ENCODE data around the gene PLOD3. TPM values are rescaled to one million over a fixed set of nuclear protein-coding genes. Genes with fewer than 3 reads are reported as not detected.
A peak's percentile ranks its signal among the peaks of the same experiment; 100 is the strongest.
"Not testable (repeated sequence)": the region's sequence is repeated elsewhere in the genome, so short reads cannot be mapped to it uniquely, and the experiment has no call there.

Gene PLOD3, protein sequence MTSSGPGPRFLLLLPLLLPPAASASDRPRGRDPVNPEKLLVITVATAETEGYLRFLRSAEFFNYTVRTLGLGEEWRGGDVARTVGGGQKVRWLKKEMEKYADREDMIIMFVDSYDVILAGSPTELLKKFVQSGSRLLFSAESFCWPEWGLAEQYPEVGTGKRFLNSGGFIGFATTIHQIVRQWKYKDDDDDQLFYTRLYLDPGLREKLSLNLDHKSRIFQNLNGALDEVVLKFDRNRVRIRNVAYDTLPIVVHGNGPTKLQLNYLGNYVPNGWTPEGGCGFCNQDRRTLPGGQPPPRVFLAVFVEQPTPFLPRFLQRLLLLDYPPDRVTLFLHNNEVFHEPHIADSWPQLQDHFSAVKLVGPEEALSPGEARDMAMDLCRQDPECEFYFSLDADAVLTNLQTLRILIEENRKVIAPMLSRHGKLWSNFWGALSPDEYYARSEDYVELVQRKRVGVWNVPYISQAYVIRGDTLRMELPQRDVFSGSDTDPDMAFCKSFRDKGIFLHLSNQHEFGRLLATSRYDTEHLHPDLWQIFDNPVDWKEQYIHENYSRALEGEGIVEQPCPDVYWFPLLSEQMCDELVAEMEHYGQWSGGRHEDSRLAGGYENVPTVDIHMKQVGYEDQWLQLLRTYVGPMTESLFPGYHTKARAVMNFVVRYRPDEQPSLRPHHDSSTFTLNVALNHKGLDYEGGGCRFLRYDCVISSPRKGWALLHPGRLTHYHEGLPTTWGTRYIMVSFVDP
- 35.4 TPM for total RNA-seq
- 10 to 100 TPM; 13.8 to 19.7 (median 14.8) TPM for polyA plus RNA-seq

GRCh38 chr7:101217388-101218235, at the start of gene PLOD3, which contains the start of gene ZNHIT1:
Gene PLOD3, minus strand, starts transcription at chr7:101217581. Its CDS starts 307 bp downstream, at chr7:101217274.
Gene ZNHIT1, plus strand, starts transcription at chr7:101218165. Its CDS starts 31 bp downstream, at chr7:101218196.
- Histone ChIP-seq H3K27me3 (ENCODE audit: control insufficient read depth, insufficient read depth, low read length) (no peaks in the 10 kb centered on the region), H3K4me3 (ENCODE audit: low read depth, low read length) (peak within 1 kb of the TSS; percentile 93), H3K27ac (ENCODE audit: insufficient read depth, low read length, poor library complexity, severe bottlenecking) (peak within 1 kb of the TSS; percentile 82), H3K36me3 (ENCODE audit: control insufficient read depth, insufficient read depth, low read length) (peaks cover 13% of the 10 kb centered on the region), H3K9me3 (ENCODE audit: control insufficient read depth in 2 of 2, low read length in 2 of 2) (no peaks in the 10 kb centered on the region), H3K4me1 (ENCODE audit: control insufficient read depth, insufficient read depth, low read length, poor library complexity, severe bottlenecking) (peaks cover 38% of the 10 kb centered on the region)
- Mint-ChIP-seq H3K4me3 (peak within 1 kb of the TSS; percentile 93 to 97 (median 96)), H3K9me3 (no peaks in the 10 kb centered on the region), H3K4me1 (peaks cover 5 to 53% (median 21%) of the 10 kb centered on the region in 4 donors), H3K36me3 (peaks cover 5% of the 10 kb centered on the region), H3K27ac (peak within 1 kb of the TSS; percentile 79 to 99 (median 98)), H3K27me3 (no peaks in the 10 kb centered on the region)
- ATAC-seq (ENCODE audit: low read depth in 2 of 2) (peak; percentile 67 to 76), DNase-seq (peak; percentile 93 to 98 (median 96))

GRCh38 chr7:101265622-101266516, 48.5 kb upstream of the PLOD3 start:
- Mint-ChIP-seq H3K36me3 (no peaks in the 10 kb centered on the region), H3K4me1 (no peaks in the 10 kb centered on the region), H3K9me3 (no peaks in the 10 kb centered on the region), H3K4me3 (no peak overlapping the region), H3K27me3 (peaks cover 22% of the 10 kb centered on the region), H3K27ac (no peak overlapping the region)
- H3K4me1 ChIP-seq (ENCODE audit: control insufficient read depth, insufficient read depth, low read length, poor library complexity, severe bottlenecking): no peaks in the 10 kb centered on the region
- H3K36me3 ChIP-seq (ENCODE audit: control insufficient read depth, insufficient read depth, low read length): no peaks in the 10 kb centered on the region
- ATAC-seq (ENCODE audit: low read depth in 2 of 2): no peak
- no peaks in the 10 kb centered on the region for H3K27me3 ChIP-seq (ENCODE audit: control insufficient read depth, insufficient read depth, low read length)
- DNase-seq: no peak
- no peaks in the 10 kb centered on the region for H3K9me3 ChIP-seq (ENCODE audit: control insufficient read depth in 2 of 2, low read length in 2 of 2)
- H3K27ac ChIP-seq (ENCODE audit: insufficient read depth, low read length, poor library complexity, severe bottlenecking): no peak overlapping the region
- H3K4me3 ChIP-seq (ENCODE audit: low read depth, low read length): no peak overlapping the region

GRCh38 chr7:101264102-101264706, 46.8 kb upstream of the PLOD3 start:
- ATAC-seq (ENCODE audit: low read depth in 2 of 2); H3K4me3 ChIP-seq (ENCODE audit: low read depth, low read length); H3K4me1 ChIP-seq (ENCODE audit: control insufficient read depth, insufficient read depth, low read length, poor library complexity, severe bottlenecking); DNase-seq; H3K4me3 Mint-ChIP-seq; H3K27ac Mint-ChIP-seq; H3K9me3 Mint-ChIP-seq; H3K36me3 Mint-ChIP-seq; H3K4me1 Mint-ChIP-seq; H3K9me3 ChIP-seq (ENCODE audit: control insufficient read depth in 2 of 2, low read length in 2 of 2); H3K27ac ChIP-seq (ENCODE audit: insufficient read depth, low read length, poor library complexity, severe bottlenecking); H3K36me3 ChIP-seq (ENCODE audit: control insufficient read depth, insufficient read depth, low read length); H3K27me3 ChIP-seq (ENCODE audit: control insufficient read depth, insufficient read depth, low read length): not testable (repeated sequence)
- H3K27me3 Mint-ChIP-seq: peaks cover 23% of the 10 kb centered on the region

GRCh38 chr7:101258243-101258731, 40.9 kb upstream of the PLOD3 start:
- Histone ChIP-seq H3K9me3 (ENCODE audit: control insufficient read depth in 2 of 2, low read length in 2 of 2) (no peaks in the 10 kb centered on the region), H3K27me3 (ENCODE audit: control insufficient read depth, insufficient read depth, low read length) (no peaks in the 10 kb centered on the region), H3K36me3 (ENCODE audit: control insufficient read depth, insufficient read depth, low read length) (no peaks in the 10 kb centered on the region), H3K4me3 (ENCODE audit: low read depth, low read length) (no peak overlapping the region), H3K4me1 (ENCODE audit: control insufficient read depth, insufficient read depth, low read length, poor library complexity, severe bottlenecking) (no peaks in the 10 kb centered on the region), H3K27ac (ENCODE audit: insufficient read depth, low read length, poor library complexity, severe bottlenecking) (no peak overlapping the region)
- no peaks in the 10 kb centered on the region for H3K9me3 Mint-ChIP-seq
- no peaks in the 10 kb centered on the region for H3K4me1 Mint-ChIP-seq
- no peaks in the 10 kb centered on the region for H3K36me3 Mint-ChIP-seq
- DNase-seq: no peak
- ATAC-seq (ENCODE audit: low read depth in 2 of 2): no peak
- H3K4me3 Mint-ChIP-seq: peak overlapping the region in 1 of 4 donors; percentile 21
- H3K27me3 Mint-ChIP-seq: peaks cover 37% of the 10 kb centered on the region
- H3K27ac Mint-ChIP-seq: no peak overlapping the region

DNA sequence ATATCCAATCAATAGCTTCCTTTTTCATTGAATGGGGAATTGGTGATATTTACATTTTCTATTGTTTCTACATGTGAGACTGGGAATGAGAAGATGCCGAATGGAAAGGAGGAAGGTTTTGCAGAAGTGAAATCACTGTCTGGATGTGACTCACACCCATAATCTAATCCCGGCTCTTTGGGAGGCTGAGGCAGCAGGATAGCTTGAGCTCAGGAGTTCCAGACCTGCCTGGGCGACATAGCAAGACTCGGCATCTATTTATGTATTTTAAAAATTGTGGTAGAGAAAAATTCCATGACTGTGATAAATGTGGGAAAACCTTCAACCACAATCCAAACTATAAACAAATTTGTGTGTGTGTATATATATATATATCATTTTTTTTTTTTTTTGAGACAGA, 38.4 kb upstream of the PLOD3 start:
- H3K4me1 ChIP-seq (ENCODE audit: control insufficient read depth, insufficient read depth, low read length, poor library complexity, severe bottlenecking): peaks cover 9% of the 10 kb centered on the region
- no peak overlapping the region for H3K27ac Mint-ChIP-seq
- no peaks in the 10 kb centered on the region for H3K27me3 ChIP-seq (ENCODE audit: control insufficient read depth, insufficient read depth, low read length)
- no peaks in the 10 kb centered on the region for H3K9me3 ChIP-seq (ENCODE audit: control insufficient read depth in 2 of 2, low read length in 2 of 2)
- ATAC-seq (ENCODE audit: low read depth in 2 of 2) (no peak), DNase-seq (no peak)
- H3K36me3 ChIP-seq (ENCODE audit: control insufficient read depth, insufficient read depth, low read length): no peaks in the 10 kb centered on the region
- H3K9me3 Mint-ChIP-seq: no peaks in the 10 kb centered on the region
- peaks cover 5 to 19% (median 11%) of the 10 kb centered on the region in 4 donors for H3K4me1 Mint-ChIP-seq
- H3K27ac ChIP-seq (ENCODE audit: insufficient read depth, low read length, poor library complexity, severe bottlenecking): no peak overlapping the region
- peaks cover 28% of the 10 kb centered on the region for H3K27me3 Mint-ChIP-seq
- peaks cover 6% of the 10 kb centered on the region for H3K36me3 Mint-ChIP-seq
- H3K4me3 Mint-ChIP-seq: peak overlapping the region in 1 of 4 donors; percentile 44
- H3K4me3 ChIP-seq (ENCODE audit: low read depth, low read length): no peak overlapping the region

- H3K9me3 Mint-ChIP-seq; H3K27me3 ChIP-seq (ENCODE audit: control insufficient read depth, insufficient read depth, low read length); H3K36me3 ChIP-seq (ENCODE audit: control insufficient read depth, insufficient read depth, low read length); H3K9me3 ChIP-seq (ENCODE audit: control insufficient read depth in 2 of 2, low read length in 2 of 2); H3K27ac ChIP-seq (ENCODE audit: insufficient read depth, low read length, poor library complexity, severe bottlenecking); H3K27ac Mint-ChIP-seq; DNase-seq; ATAC-seq (ENCODE audit: low read depth in 2 of 2): not testable (repeated sequence)
- H3K4me1 Mint-ChIP-seq: peaks cover 12 to 35% (median 21%) of the 10 kb centered on the region in 4 donors
- Histone ChIP-seq H3K4me1 (ENCODE audit: control insufficient read depth, insufficient read depth, low read length, poor library complexity, severe bottlenecking) (peaks cover 22% of the 10 kb centered on the region), H3K4me3 (ENCODE audit: low read depth, low read length) (peak overlapping the region; percentile 92)
- H3K36me3 Mint-ChIP-seq: peaks cover 11% of the 10 kb centered on the region
- H3K27me3 Mint-ChIP-seq: peaks cover 23% of the 10 kb centered on the region
- peak overlapping the region in 3 of 4 donors; percentile 4 to 99 (median 61) for H3K4me3 Mint-ChIP-seq
These were observed 35.8 kb upstream of the PLOD3 start for GRCh38 chr7:101253199-101253598.

All from CD4-positive, CD25-positive, alpha-beta regulatory T cell (primary cell).